Endodermal cell (in vitro differentiated cells): Measurements from ENCODE around the gene RNF41. TPM values are rescaled to one million over a fixed set of nuclear protein-coding genes. Genes with fewer than 3 reads are reported as not detected.
"Not testable (repeated sequence)": the region's sequence is repeated elsewhere in the genome, so short reads cannot be mapped to it uniquely, and the experiment has no call there.

Source experiments
- DNase-seq: peaks from one replicate; pipeline ENCODE4 v3.0.0-alpha.2; 2017
- H3K27ac ChIP-seq: 2 replicates; pipeline ENCODE4 v1.5.1; 2013; ENCODE audit warnings: mild to moderate bottlenecking, low read depth, low read length, moderate library complexity
- H3K27me3 ChIP-seq: 2 replicates; pipeline ENCODE4 v1.6.1; 2013; ENCODE audit warnings: mild to moderate bottlenecking, low read length, moderate library complexity; ENCODE audit not compliant: insufficient read depth, control insufficient read depth, poor library complexity, severe bottlenecking
- H3K36me3 ChIP-seq: 2 replicates; pipeline ENCODE4 v1.7.0; 2013; ENCODE audit warnings: mild to moderate bottlenecking, low read length, moderate library complexity; ENCODE audit not compliant: control insufficient read depth, insufficient read depth
- H3K4me1 ChIP-seq: one replicate; pipeline ENCODE4 v1.7.0; 2013; ENCODE audit warnings: low read length; ENCODE audit not compliant: control insufficient read depth, insufficient read depth
- H3K4me3 ChIP-seq: 2 replicates; pipeline ENCODE4 v1.5.1; 2013; ENCODE audit warnings: mild to moderate bottlenecking, low read length, moderate library complexity
- H3K9ac ChIP-seq: 2 replicates; pipeline ENCODE4 v1.6.1; 2013; ENCODE audit warnings: mild to moderate bottlenecking, low read length, moderate library complexity; ENCODE audit not compliant: poor library complexity, severe bottlenecking; ENCODE audit errors: extremely low read depth
- H3K9me3 ChIP-seq: 2 replicates; pipeline ENCODE4 v1.6.1; 2013; ENCODE audit warnings: mild to moderate bottlenecking, low read length, moderate library complexity; ENCODE audit not compliant: control insufficient read depth
- H3K27ac Mint-ChIP-seq: 2 replicates; pipeline ENCODE4 v1.8.0; 2020; ENCODE audit warnings: mixed read lengths
- H3K27me3 Mint-ChIP-seq: 2 replicates; pipeline ENCODE4 v1.8.0; 2021; ENCODE audit warnings: mild to moderate bottlenecking, mixed read lengths; ENCODE audit not compliant: insufficient read depth
- H3K36me3 Mint-ChIP-seq: 2 replicates; pipeline ENCODE4 v1.8.0; 2020; ENCODE audit warnings: low read depth, mixed read lengths
- H3K4me1 Mint-ChIP-seq: 2 replicates; pipeline ENCODE4 v1.8.0; 2020; ENCODE audit warnings: mixed read lengths
- H3K4me3 Mint-ChIP-seq: 2 replicates; pipeline ENCODE4 v1.8.0; 2020; ENCODE audit warnings: mild to moderate bottlenecking, moderate library complexity, mixed read lengths
- H3K9me3 Mint-ChIP-seq: 2 replicates; pipeline ENCODE4 v1.8.0; 2020; ENCODE audit warnings: mild to moderate bottlenecking, mixed read lengths
- WGBS, 2 experiments: methylation state at CpG; one replicate each; pipeline versions ENCODE4 v1.1.5 to v1.1.7; 2013; ENCODE audit warnings: missing lambda C conversion rate in 2 of 2, mixed read lengths in 1 of 2; ENCODE audit not compliant: insufficient coverage in 1 of 2, insufficient read length in 1 of 2; 5-methylcytosine and 5-hydroxymethylcytosine counted together
- total RNA-seq, 2 donors: library from RNA; stranded (reverse); fragmentation: NEBNext Ultra II Directional in 1 of 2; extraction: Animal tissue kit (Norgen Biotek cat#: 25700) in 1 of 2; gene quantifications; 2 replicates in 1 of 2; 3 replicates in 1 of 2; pipeline ENCODE4 v1.2.1, GENCODE V29; 2021
- TF ChIP-seq, protein P1 (sequence below): fragments of 200-600 bp; sonication (generic); conservative IDR thresholded peaks from 2 replicates; pipeline ENCODE4 v1.5.0; 2021; ENCODE audit warnings: antibody characterized with exemption, mild to moderate bottlenecking

RNF41 gene
- total RNA-seq, 2 donors from 2014 or later: 45.8 to 48.9 TPM

DNA sequence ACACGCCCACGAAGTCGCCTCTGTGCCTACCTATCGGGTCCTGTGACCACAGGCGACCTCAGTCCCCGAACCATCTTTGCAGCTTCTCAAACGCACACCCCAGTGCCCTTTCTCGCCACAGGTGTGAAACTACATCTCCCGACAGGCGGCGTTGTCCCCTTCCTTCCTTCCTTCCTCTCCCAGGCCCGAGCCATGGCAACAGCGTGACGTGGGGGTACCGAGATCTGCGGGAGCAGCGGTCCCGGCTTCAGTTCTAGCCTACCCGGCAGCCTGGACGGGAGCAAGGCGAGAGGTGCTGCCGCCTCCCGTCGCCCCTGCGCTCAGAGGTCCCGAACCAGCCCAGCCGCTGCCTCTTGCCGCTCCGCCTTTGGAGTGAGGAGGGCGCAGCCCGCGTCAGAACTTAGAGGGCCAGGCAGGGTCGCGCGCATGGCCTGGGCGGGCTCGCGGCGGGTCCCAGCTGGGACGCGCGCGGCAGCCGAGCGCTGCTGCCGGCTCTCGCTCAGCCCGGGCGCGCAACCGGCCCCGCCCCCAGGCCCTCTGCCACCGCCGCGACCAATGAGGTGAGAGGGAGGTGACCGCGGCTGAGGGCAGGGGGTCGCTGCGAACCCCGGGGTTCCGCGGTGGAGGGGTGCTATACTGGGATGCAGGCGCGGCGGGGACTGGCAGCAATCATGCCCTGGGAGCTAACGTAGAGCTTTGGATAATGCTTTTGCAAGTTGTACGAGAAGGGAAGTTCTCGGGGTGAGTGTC is 45.1 kb upstream of the RNF41 start, which contains the start of gene COQ10A:
Gene COQ10A, plus strand, starts transcription at position 250 of the 750 bp plus-strand sequence. Its CDS starts 177 bp downstream, at position 427.
- H3K4me3 Mint-ChIP-seq: peak within 1 kb of the TSS; percentile 73
- H3K36me3 ChIP-seq: peaks cover 31% of the 10 kb centered on the region
- no peaks in the 10 kb centered on the region for H3K9me3 Mint-ChIP-seq

GRCh38 chr12:56266068-56266692 is 44.5 kb upstream of the RNF41 start:
- Histone ChIP-seq H3K9ac (peak overlapping the region; percentile 72), H3K36me3 (peaks cover 25% of the 10 kb centered on the region), H3K4me3 (peak overlapping the region; percentile 87)
- peaks cover 18% of the 10 kb centered on the region for H3K36me3 Mint-ChIP-seq
- H3K27ac ChIP-seq, DNase-seq, H3K9me3 Mint-ChIP-seq, H3K9me3 ChIP-seq, H3K4me1 Mint-ChIP-seq, H3K4me1 ChIP-seq, H3K27me3 Mint-ChIP-seq, H3K27me3 ChIP-seq: not testable (repeated sequence)
- peak overlapping the region; percentile 89 for H3K27ac Mint-ChIP-seq
- WGBS, 2 experiments: 57 to 69% methylated on average over 9 to 13 of the region's 16 CpGs
- H3K4me3 Mint-ChIP-seq: peak overlapping the region; percentile 73

More for the DNA sequence above, 45.1 kb upstream of the RNF41 start, which contains the start of gene COQ10A:
- Histone ChIP-seq H3K4me1 (peaks cover 5% of the 10 kb centered on the region), H3K4me3 (peak within 1 kb of the TSS; percentile 87), H3K9ac (peak within 1 kb of the TSS; percentile 72), H3K27ac (peak within 1 kb of the TSS; percentile 91), H3K27me3 (no peaks in the 10 kb centered on the region), H3K9me3 (no peaks in the 10 kb centered on the region)
- 1% methylated on average over 34 to 68 of the region's 68 CpGs for WGBS, 2 experiments
- Mint-ChIP-seq H3K27me3 (no peaks in the 10 kb centered on the region), H3K4me1 (peaks cover 12% of the 10 kb centered on the region), H3K36me3 (peaks cover 21% of the 10 kb centered on the region), H3K27ac (peak within 1 kb of the TSS; percentile 89)
- DNase-seq: peak; percentile 99
- TF ChIP-seq, protein P1, sequence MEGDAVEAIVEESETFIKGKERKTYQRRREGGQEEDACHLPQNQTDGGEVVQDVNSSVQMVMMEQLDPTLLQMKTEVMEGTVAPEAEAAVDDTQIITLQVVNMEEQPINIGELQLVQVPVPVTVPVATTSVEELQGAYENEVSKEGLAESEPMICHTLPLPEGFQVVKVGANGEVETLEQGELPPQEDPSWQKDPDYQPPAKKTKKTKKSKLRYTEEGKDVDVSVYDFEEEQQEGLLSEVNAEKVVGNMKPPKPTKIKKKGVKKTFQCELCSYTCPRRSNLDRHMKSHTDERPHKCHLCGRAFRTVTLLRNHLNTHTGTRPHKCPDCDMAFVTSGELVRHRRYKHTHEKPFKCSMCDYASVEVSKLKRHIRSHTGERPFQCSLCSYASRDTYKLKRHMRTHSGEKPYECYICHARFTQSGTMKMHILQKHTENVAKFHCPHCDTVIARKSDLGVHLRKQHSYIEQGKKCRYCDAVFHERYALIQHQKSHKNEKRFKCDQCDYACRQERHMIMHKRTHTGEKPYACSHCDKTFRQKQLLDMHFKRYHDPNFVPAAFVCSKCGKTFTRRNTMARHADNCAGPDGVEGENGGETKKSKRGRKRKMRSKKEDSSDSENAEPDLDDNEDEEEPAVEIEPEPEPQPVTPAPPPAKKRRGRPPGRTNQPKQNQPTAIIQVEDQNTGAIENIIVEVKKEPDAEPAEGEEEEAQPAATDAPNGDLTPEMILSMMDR: peak; percentile 80

DNA sequence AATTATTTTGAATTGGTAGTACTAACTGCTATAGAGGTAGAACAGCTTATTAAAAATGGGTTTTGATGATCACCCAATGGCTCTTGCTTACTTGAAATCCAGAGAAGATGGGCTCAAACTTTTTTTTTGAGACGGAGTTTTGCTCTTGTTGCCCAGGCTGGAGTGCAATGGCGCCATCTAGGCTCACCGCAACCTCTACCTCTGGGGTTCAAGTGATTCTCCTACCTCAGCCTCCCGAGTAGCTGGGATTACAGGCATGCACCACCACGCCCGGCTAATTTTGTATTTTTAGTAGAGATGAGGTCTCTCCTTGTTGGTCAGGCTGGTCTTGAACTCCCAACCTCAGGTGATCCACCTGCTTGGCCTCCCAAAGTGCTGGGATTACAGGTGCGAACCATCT is 41.2 kb upstream of the RNF41 start:
- H3K9me3 Mint-ChIP-seq, H3K4me3 ChIP-seq, H3K36me3 ChIP-seq, H3K27me3 ChIP-seq, H3K9me3 ChIP-seq, H3K4me1 ChIP-seq, H3K36me3 Mint-ChIP-seq, H3K4me3 Mint-ChIP-seq, H3K27ac ChIP-seq, H3K9ac ChIP-seq, DNase-seq, H3K27me3 Mint-ChIP-seq, H3K27ac Mint-ChIP-seq: not testable (repeated sequence)
- 88 to 90% methylated on average over 5 to 7 of the region's 7 CpGs for WGBS, 2 experiments
- peaks cover 14% of the 10 kb centered on the region for H3K4me1 Mint-ChIP-seq
- TF ChIP-seq, protein P1: peak; percentile 42
